Measurements from ENCODE around the gene TMEM18. TPM values are rescaled to one million over a fixed set of nuclear protein-coding genes. Genes with fewer than 3 reads are reported as not detected.

TMEM18 gene
- total RNA-seq, 2 donors from 2014 or later: 10.9 to 13.2 TPM

GRCh38 chr2:633371-633770 is 43.8 kb downstream of the TMEM18 start:
- 69 to 71% methylated on average over 5 of the region's 5 CpGs for WGBS, 2 donors

DNA sequence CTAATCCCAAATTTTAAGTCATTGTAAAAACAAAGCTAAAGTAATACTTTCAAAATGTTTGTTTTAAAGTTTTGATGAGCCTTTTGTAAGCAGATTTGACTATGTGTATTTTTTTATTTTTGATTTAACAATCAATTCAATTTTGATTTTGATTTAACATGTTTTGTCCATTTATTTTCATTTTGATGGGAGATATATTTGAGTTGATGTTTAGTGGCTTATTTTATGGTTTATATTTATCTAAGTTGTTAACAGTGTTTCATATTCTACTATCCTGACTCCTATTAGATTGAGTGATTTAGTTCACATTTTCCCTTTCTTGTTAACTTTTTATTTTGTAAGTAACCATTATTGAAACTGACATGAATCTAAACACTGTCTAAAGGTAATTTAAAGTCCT is 44.7 kb downstream of the TMEM18 start:
- no peaks in the 10 kb centered on the region for H3K36me3 ChIP-seq (replicated peaks in 1 of 2; ENCODE audit: insufficient read depth in 1 of 2, low read depth in 2 of 2)
- TF ChIP-seq CTCF (IDR thresholded peaks at IDR 0.05) (no peak), POLR2A (IDR thresholded peaks at IDR 0.05) (no peak)
- no peaks in the 10 kb centered on the region for H3K9me3 ChIP-seq
- intact Hi-C loops (cut with DNase I): no loop called here
- peaks cover 8% of the 10 kb centered on the region for H3K4me1 ChIP-seq
- no peak overlapping the region for H3K4me3 ChIP-seq
- no peak for ATAC-seq
- no peak for DNase-seq
- H3K27me3 ChIP-seq: no peaks in the 10 kb centered on the region
- H3K27ac ChIP-seq: no peak overlapping the region

More at GRCh38 chr2:633371-633770, 43.8 kb downstream of the TMEM18 start:
- H3K27me3 ChIP-seq: no peaks in the 10 kb centered on the region
- DNase-seq (no peak), ATAC-seq (no peak)
- H3K4me3 ChIP-seq: no peak overlapping the region
- no peak overlapping the region for H3K27ac ChIP-seq
- no peaks in the 10 kb centered on the region for H3K36me3 ChIP-seq (replicated peaks in 1 of 2; ENCODE audit: insufficient read depth in 1 of 2, low read depth in 2 of 2)
- intact Hi-C loops (cut with DNase I): no loop called here
- no peaks in the 10 kb centered on the region for H3K9me3 ChIP-seq
- no peak for TF ChIP-seq CTCF (IDR thresholded peaks at IDR 0.05)
- TF ChIP-seq POLR2A (IDR thresholded peaks at IDR 0.05): no peak
- peaks cover 8% of the 10 kb centered on the region for H3K4me1 ChIP-seq

- ATAC-seq: no peak
- Histone ChIP-seq H3K9me3 (no peaks in the 10 kb centered on the region), H3K4me3 (no peak overlapping the region), H3K27ac (no peak overlapping the region), H3K36me3 (replicated peaks in 1 of 2; ENCODE audit: insufficient read depth in 1 of 2, low read depth in 2 of 2) (no peaks in the 10 kb centered on the region), H3K27me3 (no peaks in the 10 kb centered on the region), H3K4me1 (peaks cover 6% of the 10 kb centered on the region)
- WGBS, 2 donors: 65 to 68% methylated on average over 1 of the region's 1 CpG
- no peak for DNase-seq
- no peak for TF ChIP-seq CTCF (IDR thresholded peaks at IDR 0.05)
- TF ChIP-seq POLR2A (IDR thresholded peaks at IDR 0.05): no peak
- intact Hi-C loops (cut with DNase I): no loop called here
These were observed 45.5 kb downstream of the TMEM18 start for GRCh38 chr2:631741-632140.

- Histone ChIP-seq H3K27me3 (no peaks in the 10 kb centered on the region), H3K4me3 (no peak overlapping the region), H3K27ac (no peak overlapping the region), H3K4me1 (no peaks in the 10 kb centered on the region), H3K9me3 (no peaks in the 10 kb centered on the region), H3K36me3 (replicated peaks in 1 of 2; ENCODE audit: insufficient read depth in 1 of 2, low read depth in 2 of 2) (no peaks in the 10 kb centered on the region)
- ATAC-seq (no peak), DNase-seq (no peak)
- TF ChIP-seq POLR2A (IDR thresholded peaks at IDR 0.05): no peak
- TF ChIP-seq CTCF (IDR thresholded peaks at IDR 0.05): no peak
- 0% methylated on average over 1 of the region's 1 CpG for WGBS, 2 donors
- intact Hi-C loops (cut with DNase I): no loop called here
These were observed 46.5 kb downstream of the TMEM18 start for GRCh38 chr2:630451-631320.

- no peaks in the 10 kb centered on the region for H3K9me3 ChIP-seq
- WGBS, 2 donors: 29 to 35% methylated on average over 2 of the region's 2 CpGs
These were observed 47.2 kb downstream of the TMEM18 start for GRCh38 chr2:629961-630360.

More at GRCh38 chr2:629961-630360, 47.2 kb downstream of the TMEM18 start:
- ATAC-seq (no peak), DNase-seq (no peak)
- Histone ChIP-seq H3K4me1 (no peaks in the 10 kb centered on the region), H3K36me3 (replicated peaks in 1 of 2; ENCODE audit: insufficient read depth in 1 of 2, low read depth in 2 of 2) (no peaks in the 10 kb centered on the region), H3K27ac (no peak overlapping the region), H3K27me3 (no peaks in the 10 kb centered on the region), H3K4me3 (no peak overlapping the region)
- intact Hi-C loops (cut with DNase I): loop anchor here (10.0 kb wide), 1 partner anchor 95 kb away; no protein-coding TSS in a partner anchor
- TF ChIP-seq CTCF (IDR thresholded peaks at IDR 0.05) (no peak), POLR2A (IDR thresholded peaks at IDR 0.05) (no peak)
